AG20443 (cell line): ENCODE data around the gene FAM131B.

ENCODE experiments used
- DNase-seq: peaks from one replicate; pipeline ENCODE4 v3.0.0; 2012; ENCODE audit warnings: low spot score, mixed read lengths

Gene FAM131B

GRCh38 chr7:143321734-143322133 is 40.8 kb downstream of the FAM131B start:
- no peak for DNase-seq

- no peak for DNase-seq
These were observed 41.3 kb downstream of the FAM131B start for GRCh38 chr7:143321242-143321641.

GRCh38 chr7:143320620-143321019 is 41.9 kb downstream of the FAM131B start:
- DNase-seq = no peak

GRCh38 chr7:143318661-143319060 is 43.9 kb downstream of the FAM131B start:
- peak; percentile 84 for DNase-seq

- DNase-seq = no peak
These were observed 46.0 kb downstream of the FAM131B start for GRCh38 chr7:143316492-143316891.

- no peak for DNase-seq
These were observed 46.7 kb downstream of the FAM131B start, which contains the start of gene CLCN1 for GRCh38 chr7:143315776-143316175. TSS of gene CLCN1 (plus strand) at chr7:143316111. CDS start at chr7:143316213, 102 bp downstream.

GRCh38 chr7:143314127-143314526 is 48.4 kb downstream of the FAM131B start:
- no peak for DNase-seq

- DNase-seq = no peak
These were observed 53.9 kb downstream of the FAM131B start for GRCh38 chr7:143308632-143309031.

GRCh38 chr7:143305423-143306070 is 57.0 kb downstream of the FAM131B start:
- peak; percentile 70 for DNase-seq

- no peak for DNase-seq
These were observed 57.6 kb downstream of the FAM131B start for GRCh38 chr7:143304938-143305337.

GRCh38 chr7:143303733-143304132 is 58.8 kb downstream of the FAM131B start:
- no peak for DNase-seq
